GM19328 (cell line): ENCODE data around the gene CDC16.

Experiments
- ATAC-seq: cut with Tn5 transposase; IDR thresholded peaks from one replicate; pipeline ENCODE4 v1.9.1; 2021; ENCODE audit warnings: mild to moderate bottlenecking, moderate library complexity; ENCODE audit not compliant: unreplicated experiment

Gene CDC16

GRCh38 chr13:114296448-114296847 lies 61.8 kb downstream of the CDC16 start:
- no peak for ATAC-seq

- ATAC-seq = no peak
Measured at GRCh38 chr13:114296902-114297301, 62.2 kb downstream of the CDC16 start.

- ATAC-seq = no peak
Measured at GRCh38 chr13:114298866-114299265, 64.2 kb downstream of the CDC16 start.

GRCh38 chr13:114299604-114300305 lies 65.1 kb downstream of the CDC16 start:
- ATAC-seq = no peak

GRCh38 chr13:114303700-114304327 lies 69.1 kb downstream of the CDC16 start:
- no peak for ATAC-seq

- ATAC-seq = no peak
Measured at GRCh38 chr13:114304346-114305034, 69.8 kb downstream of the CDC16 start.

- ATAC-seq = no peak
Measured at GRCh38 chr13:114309086-114309485, 74.4 kb downstream of the CDC16 start.

GRCh38 chr13:114309806-114310410 lies 75.2 kb downstream of the CDC16 start:
- ATAC-seq = no peak

GRCh38 chr13:114310956-114311355 lies 76.3 kb downstream of the CDC16 start:
- no peak for ATAC-seq

GRCh38 chr13:114311387-114311786 lies 76.7 kb downstream of the CDC16 start:
- ATAC-seq = no peak

GRCh38 chr13:114311908-114312307 lies 77.2 kb downstream of the CDC16 start:
- ATAC-seq = no peak

- ATAC-seq = no peak
Measured at GRCh38 chr13:114313061-114313860, 78.6 kb downstream of the CDC16 start.

GRCh38 chr13:114314074-114314912 lies 79.6 kb downstream of the CDC16 start, which contains the start of gene CHAMP1:
CHAMP1 (plus strand) TSS chr13:114314503; CDS start chr13:114323843, 9,340 bp downstream.
- ATAC-seq = peak; percentile 75

- no peak for ATAC-seq
Measured at GRCh38 chr13:114315074-114315785, 80.5 kb downstream of the CDC16 start.

- no peak for ATAC-seq
Measured at GRCh38 chr13:114318624-114319023, 83.9 kb downstream of the CDC16 start.

GRCh38 chr13:114319441-114319913 lies 84.8 kb downstream of the CDC16 start:
- ATAC-seq = no peak

GRCh38 chr13:114320065-114320464 lies 85.4 kb downstream of the CDC16 start:
- no peak for ATAC-seq

- ATAC-seq = no peak
Measured at GRCh38 chr13:114321256-114321655, 86.6 kb downstream of the CDC16 start.
